ENCODE results near the gene ECE1.
A peak's percentile ranks its signal among the peaks of the same experiment; 100 is the strongest.

The ECE1 gene

GRCh38 chr1:21272540-21272939 lies 17.7 kb downstream of the ECE1 start:
- no peak overlapping the region for H3K4me3 ChIP-seq (ENCODE audit: low read depth, low read length)
- no peak for DNase-seq (ENCODE audit: low read depth, low spot score)
- no peak for TF ChIP-seq CTCF (IDR thresholded peaks at IDR 0.05; ENCODE audit: insufficient read depth, low read length, missing control alignments)
- POLR2A ChIA-PET = no interaction called here
- CTCF ChIA-PET = interaction anchor here (1.6 to 7.3 kb wide), 5 partner anchors 10 to 63 kb away, joined by 3 to 155 read pairs (median 11); no protein-coding TSS in a partner anchor

- no peak for DNase-seq (ENCODE audit: low read depth, low spot score)
- CTCF ChIA-PET = interaction anchor here (0.6 to 7.3 kb wide), 12 partner anchors 10 to 712 kb away, joined by 3 to 155 read pairs (median 6); no protein-coding TSS in a partner anchor
- H3K4me3 ChIP-seq (ENCODE audit: low read depth, low read length) = no peak overlapping the region
- no peak for TF ChIP-seq CTCF (IDR thresholded peaks at IDR 0.05; ENCODE audit: insufficient read depth, low read length, missing control alignments)
- POLR2A ChIA-PET = no interaction called here
Measured at GRCh38 chr1:21271550-21271949, 18.7 kb downstream of the ECE1 start.

GRCh38 chr1:21270086-21270689 lies 20.1 kb downstream of the ECE1 start:
- peak; percentile 89 for TF ChIP-seq CTCF (IDR thresholded peaks at IDR 0.05; ENCODE audit: insufficient read depth, low read length, missing control alignments)
- CTCF ChIA-PET = interaction anchor here (0.6 to 7.3 kb wide), 35 partner anchors 8 to 178 kb away, joined by 3 to 155 read pairs (median 4); no protein-coding TSS in a partner anchor
- POLR2A ChIA-PET = interaction anchor here (1.2 kb wide), 1 partner anchor 9 kb away, joined by 5 read pairs; no protein-coding TSS in a partner anchor
- DNase-seq (ENCODE audit: low read depth, low spot score) = no peak
- H3K4me3 ChIP-seq (ENCODE audit: low read depth, low read length) = no peak overlapping the region

GRCh38 chr1:21269461-21270085 lies 20.7 kb downstream of the ECE1 start:
- ChIA-PET CTCF (interaction anchor here (0.8 to 7.3 kb wide), 25 partner anchors 8 to 100 kb away, joined by 3 to 155 read pairs (median 5); no protein-coding TSS in a partner anchor), POLR2A (interaction anchor here (1.2 kb wide), 1 partner anchor 8 kb away, joined by 5 read pairs; no protein-coding TSS in a partner anchor)
- no peak for DNase-seq (ENCODE audit: low read depth, low spot score)
- TF ChIP-seq CTCF (IDR thresholded peaks at IDR 0.05; ENCODE audit: insufficient read depth, low read length, missing control alignments) = no peak
- no peak overlapping the region for H3K4me3 ChIP-seq (ENCODE audit: low read depth, low read length)

- TF ChIP-seq CTCF (IDR thresholded peaks at IDR 0.05; ENCODE audit: insufficient read depth, low read length, missing control alignments) = no peak
- no peak for DNase-seq (ENCODE audit: low read depth, low spot score)
- H3K4me3 ChIP-seq (ENCODE audit: low read depth, low read length) = no peak overlapping the region
- CTCF ChIA-PET = interaction anchor here (0.9 to 7.3 kb wide), 15 partner anchors 7 to 101 kb away, joined by 3 to 155 read pairs (median 10); no protein-coding TSS in a partner anchor
- POLR2A ChIA-PET = no interaction called here
Measured at GRCh38 chr1:21268281-21269239, 21.7 kb downstream of the ECE1 start.
